Measurements from ENCODE around the gene SYTL5. TPM values are rescaled to one million over a fixed set of nuclear protein-coding genes. Genes with fewer than 3 reads are reported as not detected.

Gene SYTL5
- total RNA-seq, 1 donor from 2014 or later = not detected

GRCh38 chrX:38172596-38172995 lies 166.2 kb downstream of the SYTL5 start:
- no peak overlapping the region for H3K27ac Mint-ChIP-seq
- intact Hi-C loops (cut with micrococcal nuclease) = no loop called here

GRCh38 chrX:38175139-38175538 lies 168.8 kb downstream of the SYTL5 start:
- intact Hi-C loops (cut with micrococcal nuclease) = no loop called here

More at GRCh38 chrX:38172596-38172995, 166.2 kb downstream of the SYTL5 start:
- Mint-ChIP-seq H3K4me1 (ENCODE audit: low read depth) (no peaks in the 10 kb centered on the region), H3K4me3 (ENCODE audit: low read depth) (no peak overlapping the region), H3K27me3 (ENCODE audit: low read depth) (no peaks in the 10 kb centered on the region), H3K9me3 (no peaks in the 10 kb centered on the region), H3K36me3 (ENCODE audit: low read depth) (no peaks in the 10 kb centered on the region)
- DNase-seq (ENCODE audit: low spot score) = no peak

GRCh38 chrX:38178396-38178795 lies 172.0 kb downstream of the SYTL5 start:
- no peaks in the 10 kb centered on the region for H3K4me1 Mint-ChIP-seq (ENCODE audit: low read depth)
- H3K27me3 Mint-ChIP-seq (ENCODE audit: low read depth) = peaks cover 4% of the 10 kb centered on the region
- H3K36me3 Mint-ChIP-seq (ENCODE audit: low read depth) = no peaks in the 10 kb centered on the region
- no peak overlapping the region for H3K4me3 Mint-ChIP-seq (ENCODE audit: low read depth)
- no peaks in the 10 kb centered on the region for H3K9me3 Mint-ChIP-seq
- no peak overlapping the region for H3K27ac Mint-ChIP-seq
- intact Hi-C loops (cut with micrococcal nuclease) = no loop called here
- no peak for DNase-seq (ENCODE audit: low spot score)

More at GRCh38 chrX:38175139-38175538, 168.8 kb downstream of the SYTL5 start:
- Mint-ChIP-seq H3K27ac (no peak overlapping the region), H3K4me1 (ENCODE audit: low read depth) (no peaks in the 10 kb centered on the region), H3K9me3 (no peaks in the 10 kb centered on the region), H3K4me3 (ENCODE audit: low read depth) (no peak overlapping the region), H3K36me3 (ENCODE audit: low read depth) (no peaks in the 10 kb centered on the region), H3K27me3 (ENCODE audit: low read depth) (peaks cover under 1% of the 10 kb centered on the region)
- DNase-seq (ENCODE audit: low spot score) = no peak

Other genes with a start within 250 kb of the SYTL5 start
- gene CYBB, start 226.5 kb upstream of the SYTL5 start, total RNA-seq = 0.09 TPM in 2 replicates
- gene DYNLT3, start 159.0 kb upstream of the SYTL5 start, total RNA-seq = 17.6 and 19.9 TPM in 2 replicates
- gene SRPX, start 214.3 kb downstream of the SYTL5 start, total RNA-seq = not detected in 2 replicates